CD4-positive, alpha-beta memory T cell (primary cell): Measurements from ENCODE around the gene MMP24OS. TPM values are rescaled to one million over a fixed set of nuclear protein-coding genes. Genes with fewer than 3 reads are reported as not detected.
A peak's percentile ranks its signal among the peaks of the same experiment; 100 is the strongest.
"Not testable (repeated sequence)": the region's sequence is repeated elsewhere in the genome, so short reads cannot be mapped to it uniquely, and the experiment has no call there.

ENCODE experiments used
- CTCF ChIA-PET: fragments of 350-600 bp; sonication (Branson Sonifier 250); formaldehyde crosslinking; loops from one replicate; lab custom pipeline; 2021; ENCODE audit warnings: inconsistent platforms; ENCODE audit not compliant: partially characterized antibody; lab: Charles Lee
- POLR2A ChIA-PET: fragments of 350-600 bp; sonication (Branson Sonifier 250); formaldehyde crosslinking; loops from one replicate; lab custom pipeline; 2021; ENCODE audit not compliant: partially characterized antibody; lab: Charles Lee
- DNase-seq, 5 donors: peaks; one replicate each; pipeline versions ENCODE4 v3.0.0 to v3.0.0-alpha.2; 2020 to 2022; ENCODE audit warnings: mixed read lengths in 1 of 5
- H3K27ac ChIP-seq: one replicate; pipeline ENCODE4 v1.7.0; 2013; ENCODE audit warnings: low read depth, low read length
- H3K27me3 ChIP-seq: 2 replicates; pipeline ENCODE4 v1.7.0; 2013; ENCODE audit warnings: mild to moderate bottlenecking, low read length, moderate library complexity; ENCODE audit not compliant: insufficient read depth
- H3K36me3 ChIP-seq: 2 replicates; pipeline ENCODE4 v1.7.0; 2013; ENCODE audit warnings: mild to moderate bottlenecking, low read length, moderate library complexity; ENCODE audit not compliant: insufficient read depth
- H3K4me1 ChIP-seq: 2 replicates; pipeline ENCODE4 v1.7.0; 2013; ENCODE audit warnings: mild to moderate bottlenecking, low read length, moderate library complexity; ENCODE audit not compliant: insufficient read depth
- H3K4me3 ChIP-seq, 2 donors: one replicate each; pipeline ENCODE4 v1.7.0; 2013; ENCODE audit warnings: low read length in 2 of 2, mild to moderate bottlenecking in 1 of 2
- H3K9me3 ChIP-seq, 2 donors: one replicate each; pipeline ENCODE4 v1.7.0; 2013; ENCODE audit warnings: low read length in 2 of 2, control low read depth in 1 of 2; ENCODE audit not compliant: control insufficient read depth in 1 of 2
- H3K27ac Mint-ChIP-seq, 7 donors: one replicate each; pipeline ENCODE4 v1.8.0; 2020 to 2021; ENCODE audit warnings: mixed read lengths in 7 of 7, mild to moderate bottlenecking in 6 of 7, inconsistent platforms in 3 of 7, moderate library complexity in 3 of 7
- H3K27me3 Mint-ChIP-seq, 2 donors: one replicate each; pipeline ENCODE4 v1.8.0; 2020 to 2021; ENCODE audit warnings: mixed read lengths in 2 of 2
- H3K36me3 Mint-ChIP-seq, 2 donors: one replicate each; pipeline ENCODE4 v1.8.0; 2020 to 2021; ENCODE audit warnings: mixed read lengths in 2 of 2, inconsistent platforms in 1 of 2, mild to moderate bottlenecking in 1 of 2
- H3K4me1 Mint-ChIP-seq, 4 donors: one replicate each; pipeline ENCODE4 v1.8.0; 2020 to 2021; ENCODE audit warnings: mixed read lengths in 4 of 4, mild to moderate bottlenecking in 1 of 4
- H3K4me3 Mint-ChIP-seq, 8 donors: one replicate each; pipeline ENCODE4 v1.8.0; 2020 to 2021; ENCODE audit warnings: mixed read lengths in 8 of 8, mild to moderate bottlenecking in 7 of 8, moderate library complexity in 6 of 8, inconsistent platforms in 3 of 8
- H3K9me3 Mint-ChIP-seq, 8 donors: one replicate each; pipeline ENCODE4 v1.8.0; 2020 to 2021; ENCODE audit warnings: mixed read lengths in 8 of 8, mild to moderate bottlenecking in 5 of 8, inconsistent platforms in 3 of 8, moderate library complexity in 1 of 8
- intact Hi-C: fragments of 100-400 bp; cut with micrococcal nuclease; formaldehyde crosslinking; loops from one replicate; pipeline ENCODE4 v1.15.1; 2023
- polyA plus RNA-seq, 2 donors: library from polyadenylated mRNA; unstranded; fragments of 300-500 nt; fragmentation: Illumina TruSeq; gene quantifications; one replicate each; pipeline ENCODE4 v1.2.3, GENCODE V29; 2021
- total RNA-seq, 2 experiments: library from RNA; stranded (reverse); gene quantifications; one replicate each; pipeline ENCODE4 v1.2.3, GENCODE V29; 2021

The MMP24OS gene
- total and polyA plus RNA-seq, 4 experiments from 2014 or later: 4.4 to 91.6 (median 47.0) TPM

GRCh38 chr20:35262321-35262720, 15.6 kb downstream of the MMP24OS start:
- DNase-seq, CTCF ChIA-PET, H3K27ac Mint-ChIP-seq, H3K4me1 Mint-ChIP-seq, H3K4me3 Mint-ChIP-seq, H3K9me3 Mint-ChIP-seq, H3K9me3 ChIP-seq, H3K27ac ChIP-seq, intact Hi-C loops, H3K4me3 ChIP-seq, H3K27me3 ChIP-seq, H3K4me1 ChIP-seq, H3K27me3 Mint-ChIP-seq: not testable (repeated sequence)
- peaks cover 26 to 36% of the 10 kb centered on the region in 2 donors for H3K36me3 Mint-ChIP-seq
- H3K36me3 ChIP-seq: peaks cover 15% of the 10 kb centered on the region
- POLR2A ChIA-PET: interaction anchor here (0.7 kb wide), 1 partner anchor 12 kb away, joined by 3 read pairs; no protein-coding TSS in a partner anchor

- no peak overlapping the region for H3K4me3 ChIP-seq
- Mint-ChIP-seq H3K27me3 (no peaks in the 10 kb centered on the region), H3K4me1 (peaks cover 0 to 5% (median 3%) of the 10 kb centered on the region in 4 donors), H3K36me3 (peaks cover 26 to 29% of the 10 kb centered on the region in 2 donors), H3K4me3 (no peak overlapping the region), H3K27ac (peak overlapping the region in 1 of 7 donors; percentile 53), H3K9me3 (no peaks in the 10 kb centered on the region)
- DNase-seq: no peak
- no peak overlapping the region for H3K27ac ChIP-seq
- H3K27me3 ChIP-seq: no peaks in the 10 kb centered on the region
- intact Hi-C loops: no loop called here
- peaks cover 13% of the 10 kb centered on the region for H3K36me3 ChIP-seq
- no peaks in the 10 kb centered on the region for H3K4me1 ChIP-seq
- no peaks in the 10 kb centered on the region for H3K9me3 ChIP-seq
- CTCF ChIA-PET: no interaction called here
- POLR2A ChIA-PET: no interaction called here
Observed at GRCh38 chr20:35260426-35260825, 17.5 kb downstream of the MMP24OS start.

- POLR2A ChIA-PET: no interaction called here
- Histone ChIP-seq H3K4me3 (no peak overlapping the region), H3K4me1 (peaks cover 9% of the 10 kb centered on the region), H3K36me3 (peaks cover 6% of the 10 kb centered on the region), H3K9me3 (no peaks in the 10 kb centered on the region), H3K27ac (no peak overlapping the region), H3K27me3 (no peaks in the 10 kb centered on the region)
- H3K9me3 Mint-ChIP-seq: no peaks in the 10 kb centered on the region
- no peak for DNase-seq
- intact Hi-C loops: no loop called here
- H3K4me1 Mint-ChIP-seq: peaks cover 3 to 15% (median 8%) of the 10 kb centered on the region in 4 donors
- CTCF ChIA-PET: no interaction called here
- peak overlapping the region in 2 of 7 donors; percentile 33 to 58 for H3K27ac Mint-ChIP-seq
- no peaks in the 10 kb centered on the region for H3K27me3 Mint-ChIP-seq
- peaks cover 23 to 26% of the 10 kb centered on the region in 2 donors for H3K36me3 Mint-ChIP-seq
- no peak overlapping the region for H3K4me3 Mint-ChIP-seq
Observed at GRCh38 chr20:35257175-35257909, 20.6 kb downstream of the MMP24OS start.

- POLR2A ChIA-PET: interaction anchor here (1.3 kb wide), 1 partner anchor 23 kb away, joined by 5 read pairs; the partner anchor contains the start of gene MMP24OS
- Mint-ChIP-seq H3K9me3 (no peaks in the 10 kb centered on the region), H3K27ac (peak overlapping the region in 5 of 7 donors; percentile 56 to 73 (median 71)), H3K27me3 (no peaks in the 10 kb centered on the region), H3K36me3 (peaks cover 17 to 29% of the 10 kb centered on the region in 2 donors), H3K4me1 (peaks cover 8 to 33% (median 24%) of the 10 kb centered on the region in 4 donors), H3K4me3 (no peak overlapping the region)
- CTCF ChIA-PET: interaction anchor here (1.1 kb wide), 1 partner anchor 15 kb away, joined by 4 read pairs; no protein-coding TSS in a partner anchor
- no peak overlapping the region for H3K27ac ChIP-seq
- H3K27me3 ChIP-seq: no peaks in the 10 kb centered on the region
- peaks cover 27% of the 10 kb centered on the region for H3K4me1 ChIP-seq
- no peak overlapping the region for H3K4me3 ChIP-seq
- no peak for DNase-seq
- H3K9me3 ChIP-seq: no peaks in the 10 kb centered on the region
- intact Hi-C loops: no loop called here
- peaks cover 4% of the 10 kb centered on the region for H3K36me3 ChIP-seq
Observed at GRCh38 chr20:35254448-35254999, 23.4 kb downstream of the MMP24OS start.

- H3K27ac Mint-ChIP-seq: peak overlapping the region in 5 of 7 donors; percentile 69 to 94 (median 79)
Observed at GRCh38 chr20:35253010-35253409, 24.9 kb downstream of the MMP24OS start.

GRCh38 chr20:35252598-35252997, 25.3 kb downstream of the MMP24OS start:
- peaks cover 10 to 26% of the 10 kb centered on the region in 2 donors for H3K36me3 Mint-ChIP-seq
- intact Hi-C loops, CTCF ChIA-PET, H3K36me3 ChIP-seq, H3K9me3 Mint-ChIP-seq, H3K4me3 ChIP-seq, H3K9me3 ChIP-seq, DNase-seq, H3K27me3 Mint-ChIP-seq, H3K27me3 ChIP-seq: not testable (repeated sequence)
- peaks cover 7 to 33% (median 24%) of the 10 kb centered on the region in 4 donors for H3K4me1 Mint-ChIP-seq
- H3K27ac ChIP-seq: peak overlapping the region; percentile 56
- H3K27ac Mint-ChIP-seq: peak overlapping the region; percentile 94 to 100 (median 97)
- H3K4me1 ChIP-seq: peaks cover 27% of the 10 kb centered on the region
- H3K4me3 Mint-ChIP-seq: peak overlapping the region in 7 of 8 donors; percentile 11 to 82 (median 70)
- POLR2A ChIA-PET: interaction anchor here (0.8 to 1.9 kb wide), 3 partner anchors 15 to 25 kb away, joined by 3 to 7 read pairs (median 3); partner anchors contain the start of gene MMP24OS

More at GRCh38 chr20:35253010-35253409, 24.9 kb downstream of the MMP24OS start:
- H3K4me3 Mint-ChIP-seq: peak overlapping the region in 2 of 8 donors; percentile 4 to 21
- no peaks in the 10 kb centered on the region for H3K9me3 Mint-ChIP-seq
- H3K36me3 Mint-ChIP-seq: peaks cover 10 to 22% of the 10 kb centered on the region in 2 donors
- H3K36me3 ChIP-seq: no peaks in the 10 kb centered on the region
- no peak for DNase-seq
- ChIA-PET POLR2A (no interaction called here), CTCF (no interaction called here)
- peaks cover 7 to 33% (median 24%) of the 10 kb centered on the region in 4 donors for H3K4me1 Mint-ChIP-seq
- no peaks in the 10 kb centered on the region for H3K27me3 ChIP-seq
- H3K9me3 ChIP-seq: no peaks in the 10 kb centered on the region
- intact Hi-C loops: no loop called here
- H3K27ac ChIP-seq: peak overlapping the region; percentile 56
- no peak overlapping the region for H3K4me3 ChIP-seq
- H3K27me3 Mint-ChIP-seq: no peaks in the 10 kb centered on the region
- H3K4me1 ChIP-seq: peaks cover 27% of the 10 kb centered on the region

GRCh38 chr20:35252037-35252461, 25.9 kb downstream of the MMP24OS start:
- H3K36me3 ChIP-seq: no peaks in the 10 kb centered on the region
- no peaks in the 10 kb centered on the region for H3K27me3 Mint-ChIP-seq
- peak overlapping the region in 7 of 8 donors; percentile 29 to 82 (median 70) for H3K4me3 Mint-ChIP-seq
- peaks cover 10 to 28% of the 10 kb centered on the region in 2 donors for H3K36me3 Mint-ChIP-seq
- no peaks in the 10 kb centered on the region for H3K9me3 Mint-ChIP-seq
- H3K4me1 Mint-ChIP-seq: peaks cover 7 to 33% (median 23%) of the 10 kb centered on the region in 4 donors
- peaks cover 27% of the 10 kb centered on the region for H3K4me1 ChIP-seq
- CTCF ChIA-PET: no interaction called here
- H3K4me3 ChIP-seq: no peak overlapping the region
- intact Hi-C loops: no loop called here
- H3K9me3 ChIP-seq: no peaks in the 10 kb centered on the region
- H3K27ac Mint-ChIP-seq: peak overlapping the region; percentile 94 to 100 (median 97)
- POLR2A ChIA-PET: interaction anchor here (0.8 to 1.9 kb wide), 3 partner anchors 15 to 25 kb away, joined by 3 to 7 read pairs (median 3); partner anchors contain the start of gene MMP24OS
- H3K27ac ChIP-seq: peak overlapping the region; percentile 56
- peak; percentile 52 to 74 (median 65) for DNase-seq
- H3K27me3 ChIP-seq: no peaks in the 10 kb centered on the region
